Mesothelial cell of epicardium (in vitro differentiated cells): ENCODE data around the gene STIM1. TPM values are rescaled to one million over a fixed set of nuclear protein-coding genes. Genes with fewer than 3 reads are reported as not detected.
A peak's percentile ranks its signal among the peaks of the same experiment; 100 is the strongest.

Source experiments
- DNase-seq, 2 experiments: peaks; one replicate each; pipeline ENCODE4 v3.0.0; 2021; ENCODE audit warnings: low spot score in 2 of 2; ENCODE audit not compliant: unreplicated experiment in 2 of 2
- H3K27ac Mint-ChIP-seq: 2 replicates; pipeline ENCODE4 v1.8.0; 2021; ENCODE audit warnings: mixed read lengths
- H3K27me3 Mint-ChIP-seq: 2 replicates; pipeline ENCODE4 v1.8.0; 2021; ENCODE audit warnings: low read depth, mixed read lengths
- H3K36me3 Mint-ChIP-seq: 2 replicates; pipeline ENCODE4 v1.8.0; 2021; ENCODE audit warnings: mixed read lengths
- H3K4me1 Mint-ChIP-seq: 2 replicates; pipeline ENCODE4 v1.8.0; 2021; ENCODE audit warnings: mixed read lengths
- H3K4me3 Mint-ChIP-seq: 2 replicates; pipeline ENCODE4 v1.8.0; 2021; ENCODE audit warnings: mild to moderate bottlenecking, moderate library complexity, mixed read lengths
- H3K9me3 Mint-ChIP-seq: 2 replicates; pipeline ENCODE4 v1.8.0; 2021; ENCODE audit warnings: mixed read lengths
- CTCF ChIP-seq: fragments of 200-600 bp; sonication (generic); IDR thresholded peaks from one replicate; pipeline ENCODE4 v1.5.0; 2021; ENCODE audit warnings: antibody characterized with exemption; ENCODE audit not compliant: unreplicated experiment
- total RNA-seq: library from RNA; stranded (reverse); gene quantifications from 3 replicates; pipeline ENCODE4 v1.2.1, GENCODE V29; 2021

The STIM1 gene
- total RNA-seq = 41.2 to 43.9 TPM (median 43.7 TPM) in 3 replicates

GRCh38 chr11:3854977-3855807, at the start of gene STIM1:
TSS of gene STIM1 (plus strand) at chr11:3855664. CDS start at chr11:3856271, 607 bp downstream.
- Mint-ChIP-seq H3K27me3 (no peaks in the 10 kb centered on the region), H3K9me3 (no peaks in the 10 kb centered on the region), H3K27ac (peak within 1 kb of the TSS; percentile 88), H3K36me3 (no peaks in the 10 kb centered on the region), H3K4me3 (peak within 1 kb of the TSS; percentile 98), H3K4me1 (peaks cover 40% of the 10 kb centered on the region)
- TF ChIP-seq CTCF = peak; percentile 98
- DNase-seq = peak; percentile 91 to 99

- Mint-ChIP-seq H3K27me3 (no peaks in the 10 kb centered on the region), H3K27ac (peak within 1 kb of the TSS; percentile 96)
- peak; percentile 40 to 73 for DNase-seq
These were observed 47.3 kb upstream of the STIM1 start, which contains the start of gene PGAP2 for GRCh38 chr11:3807909-3808860. TSS of gene PGAP2 (plus strand) at chr11:3808560. CDS start at chr11:3811260, 2,700 bp downstream.

GRCh38 chr11:3808861-3809623, 46.4 kb upstream of the STIM1 start:
- Mint-ChIP-seq H3K4me3 (peak overlapping the region; percentile 97), H3K9me3 (no peaks in the 10 kb centered on the region), H3K27me3 (no peaks in the 10 kb centered on the region), H3K27ac (peak overlapping the region; percentile 57), H3K36me3 (peaks cover 5% of the 10 kb centered on the region), H3K4me1 (peaks cover 15% of the 10 kb centered on the region)
- no peak for DNase-seq
- TF ChIP-seq CTCF = no peak

More at GRCh38 chr11:3807909-3808860, 47.3 kb upstream of the STIM1 start, which contains the start of gene PGAP2:
- Mint-ChIP-seq H3K4me1 (peaks cover 15% of the 10 kb centered on the region), H3K4me3 (peak within 1 kb of the TSS; percentile 97), H3K9me3 (no peaks in the 10 kb centered on the region), H3K36me3 (peaks cover 5% of the 10 kb centered on the region)
- peak; percentile 30 for TF ChIP-seq CTCF

GRCh38 chr11:3809624-3809928, 45.9 kb upstream of the STIM1 start:
- Mint-ChIP-seq H3K27ac (no peak overlapping the region), H3K4me1 (peaks cover 15% of the 10 kb centered on the region), H3K36me3 (peaks cover 5% of the 10 kb centered on the region), H3K27me3 (no peaks in the 10 kb centered on the region), H3K9me3 (no peaks in the 10 kb centered on the region), H3K4me3 (no peak overlapping the region)
- no peak for DNase-seq
- no peak for TF ChIP-seq CTCF

- H3K36me3 Mint-ChIP-seq = peaks cover 5% of the 10 kb centered on the region
- H3K27ac Mint-ChIP-seq = no peak overlapping the region
- no peak overlapping the region for H3K4me3 Mint-ChIP-seq
- no peak for DNase-seq
- H3K27me3 Mint-ChIP-seq = no peaks in the 10 kb centered on the region
- TF ChIP-seq CTCF = no peak
- H3K9me3 Mint-ChIP-seq = no peaks in the 10 kb centered on the region
- peaks cover 15% of the 10 kb centered on the region for H3K4me1 Mint-ChIP-seq
These were observed 45.0 kb upstream of the STIM1 start for GRCh38 chr11:3810446-3810845.
